Suprapubic skin (tissue), 4 donors: ENCODE measurements around the gene CD36. TPM values are rescaled to one million over a fixed set of nuclear protein-coding genes. Genes with fewer than 3 reads are reported as not detected.

ENCODE experiments used
- DNase-seq, 2 donors: peaks; one replicate each; pipeline ENCODE4 v3.0.0-alpha.2; 2019; ENCODE audit warnings: low spot score in 2 of 2
- H3K27ac ChIP-seq: fragments of 200-600 bp; sonication (generic); one replicate; pipeline ENCODE4 v1.5.1; 2019
- H3K27me3 ChIP-seq: fragments of 200-600 bp; sonication (generic); one replicate; pipeline ENCODE4 v1.5.1; 2019
- H3K36me3 ChIP-seq: fragments of 200-600 bp; sonication (generic); one replicate; pipeline ENCODE4 v1.5.1; 2019
- H3K4me1 ChIP-seq: fragments of 200-600 bp; sonication (generic); one replicate; pipeline ENCODE4 v1.5.1; 2019
- H3K4me3 ChIP-seq: fragments of 200-600 bp; sonication (generic); one replicate; pipeline ENCODE4 v1.5.1; 2019; ENCODE audit warnings: mild to moderate bottlenecking
- H3K9me3 ChIP-seq: fragments of 200-600 bp; sonication (generic); one replicate; pipeline ENCODE4 v1.5.1; 2019
- EP300 ChIP-seq: sonication (generic); formaldehyde crosslinking; IDR thresholded peaks from one replicate; pipeline ENCODE4 v1.6.1; 2017; ENCODE audit warnings: antibody characterized with exemption
- POLR2A ChIP-seq, 2 donors: fragments of 450-650 bp; IDR thresholded peaks; one replicate each; pipeline ENCODE4 v1.6.1; 2017; ENCODE audit warnings: antibody characterized with exemption in 2 of 2, mild to moderate bottlenecking in 2 of 2, moderate library complexity in 2 of 2
- POLR2AphosphoS5 ChIP-seq, 3 donors: sonication (generic); formaldehyde crosslinking; IDR thresholded peaks; one replicate each; pipeline ENCODE4 v1.6.1; 2017; ENCODE audit warnings: antibody characterized with exemption in 3 of 3
- WGBS: methylation state at CpG from one replicate; pipeline ENCODE4 v1.1.5; 2018; 5-methylcytosine and 5-hydroxymethylcytosine counted together
- total RNA-seq, 4 donors: library from RNA; depleted of rRNA; stranded (reverse); fragments of >200 nt; gene quantifications; one replicate each; pipeline ENCODE4 v1.1.0, GENCODE V29; 2016
- TF ChIP-seq, protein P1 (sequence below), 2 donors: fragments of 200-600 bp in 1 of 2; fragments of 450-650 bp in 1 of 2; sonication (generic) in 1 of 2; IDR thresholded peaks; one replicate each; pipeline ENCODE4 v1.5.1; 2016 to 2019; ENCODE audit warnings: antibody characterized with exemption in 2 of 2, mild to moderate bottlenecking in 1 of 2, moderate library complexity in 1 of 2

The CD36 gene
- total RNA-seq, 4 donors from 2014 or later, result 47.9 to 154 (median 76.6) TPM

DNA sequence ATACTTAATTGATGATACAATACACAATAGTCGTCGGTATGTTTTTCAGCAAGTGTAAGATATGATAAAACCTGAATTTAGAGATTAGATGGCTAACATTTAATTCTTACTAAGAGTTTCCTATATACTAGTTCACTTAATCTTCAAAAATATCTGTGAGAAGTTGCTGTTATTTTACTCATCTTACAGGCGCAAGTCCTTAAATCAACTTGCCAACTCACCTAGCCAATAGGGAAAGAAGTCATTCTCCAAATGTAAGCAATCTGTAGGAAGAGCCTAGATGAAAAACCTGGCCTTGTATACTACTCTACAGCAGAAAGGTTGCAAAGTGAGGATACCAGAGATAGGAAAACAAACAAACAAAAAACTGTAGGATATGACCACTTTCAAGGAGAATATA, 10.6 kb downstream of the CD36 start:
- H3K27ac ChIP-seq, result no peak overlapping the region
- H3K27me3 ChIP-seq, result no peaks in the 10 kb centered on the region
- peaks cover 13% of the 10 kb centered on the region for H3K4me1 ChIP-seq
- TF ChIP-seq POLR2AphosphoS5 (IDR thresholded peaks at IDR 0.05), result no peak
- TF ChIP-seq EP300, result no peak
- no peak for TF ChIP-seq POLR2A (IDR thresholded peaks at IDR 0.05)
- TF ChIP-seq, protein P1, sequence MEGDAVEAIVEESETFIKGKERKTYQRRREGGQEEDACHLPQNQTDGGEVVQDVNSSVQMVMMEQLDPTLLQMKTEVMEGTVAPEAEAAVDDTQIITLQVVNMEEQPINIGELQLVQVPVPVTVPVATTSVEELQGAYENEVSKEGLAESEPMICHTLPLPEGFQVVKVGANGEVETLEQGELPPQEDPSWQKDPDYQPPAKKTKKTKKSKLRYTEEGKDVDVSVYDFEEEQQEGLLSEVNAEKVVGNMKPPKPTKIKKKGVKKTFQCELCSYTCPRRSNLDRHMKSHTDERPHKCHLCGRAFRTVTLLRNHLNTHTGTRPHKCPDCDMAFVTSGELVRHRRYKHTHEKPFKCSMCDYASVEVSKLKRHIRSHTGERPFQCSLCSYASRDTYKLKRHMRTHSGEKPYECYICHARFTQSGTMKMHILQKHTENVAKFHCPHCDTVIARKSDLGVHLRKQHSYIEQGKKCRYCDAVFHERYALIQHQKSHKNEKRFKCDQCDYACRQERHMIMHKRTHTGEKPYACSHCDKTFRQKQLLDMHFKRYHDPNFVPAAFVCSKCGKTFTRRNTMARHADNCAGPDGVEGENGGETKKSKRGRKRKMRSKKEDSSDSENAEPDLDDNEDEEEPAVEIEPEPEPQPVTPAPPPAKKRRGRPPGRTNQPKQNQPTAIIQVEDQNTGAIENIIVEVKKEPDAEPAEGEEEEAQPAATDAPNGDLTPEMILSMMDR (IDR thresholded peaks at IDR 0.05), result no peak
- H3K36me3 ChIP-seq, result no peaks in the 10 kb centered on the region
- DNase-seq, result no peak
- no peaks in the 10 kb centered on the region for H3K9me3 ChIP-seq
- WGBS, result 93% methylated on average over 3 of the region's 3 CpGs
- no peak overlapping the region for H3K4me3 ChIP-seq

DNA sequence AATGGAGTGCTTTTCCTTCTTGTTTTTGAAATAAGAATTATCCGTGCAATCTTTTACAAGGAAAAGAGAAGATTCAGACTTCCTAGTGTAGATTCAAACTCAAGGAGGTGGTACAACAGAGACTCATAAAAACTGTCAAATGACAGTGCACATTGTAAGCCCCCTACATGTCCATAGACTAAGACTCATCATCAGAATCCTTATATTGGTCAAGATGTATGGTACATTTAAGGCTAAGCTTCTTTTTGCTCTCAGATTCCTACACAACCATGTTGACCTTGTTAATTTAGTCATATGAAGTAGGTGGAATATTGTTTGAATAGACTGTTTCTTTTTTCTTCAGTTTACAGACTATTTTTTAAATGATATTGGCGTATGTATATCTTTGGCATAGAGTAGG, 11.6 kb downstream of the CD36 start:
- TF ChIP-seq EP300 (no peak), POLR2AphosphoS5 (IDR thresholded peaks at IDR 0.05) (no peak), POLR2A (IDR thresholded peaks at IDR 0.05) (no peak)
- TF ChIP-seq, protein P1 (IDR thresholded peaks at IDR 0.05), result no peak
- no peak overlapping the region for H3K4me3 ChIP-seq
- H3K27ac ChIP-seq, result no peak overlapping the region
- no peaks in the 10 kb centered on the region for H3K9me3 ChIP-seq
- H3K36me3 ChIP-seq, result no peaks in the 10 kb centered on the region
- DNase-seq, result no peak
- WGBS, result 46% methylated on average over 2 of the region's 2 CpGs
- H3K4me1 ChIP-seq, result peaks cover 11% of the 10 kb centered on the region
- no peaks in the 10 kb centered on the region for H3K27me3 ChIP-seq

DNA sequence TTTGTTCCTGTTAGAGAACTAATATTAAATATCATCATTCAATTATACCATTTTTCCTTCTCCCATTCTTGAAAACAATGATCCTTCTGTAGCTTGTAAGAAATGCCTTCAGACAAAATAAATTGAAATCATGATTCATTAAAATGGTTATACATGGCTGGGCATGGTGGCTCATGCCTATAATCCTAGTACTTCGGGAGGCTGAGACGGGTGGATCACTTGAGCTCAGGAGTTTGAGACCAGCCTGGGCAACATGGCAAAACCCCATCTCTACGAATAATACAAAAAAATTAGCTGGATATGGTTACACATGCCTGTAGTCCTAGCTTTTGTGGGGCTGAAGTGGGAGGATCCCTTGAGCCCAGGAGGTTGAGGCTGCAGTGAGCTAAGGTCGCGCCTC, 13.0 kb downstream of the CD36 start:
- TF ChIP-seq POLR2AphosphoS5 (IDR thresholded peaks at IDR 0.05) (no peak), EP300 (no peak), POLR2A (IDR thresholded peaks at IDR 0.05) (no peak)
- TF ChIP-seq, protein P1 (IDR thresholded peaks at IDR 0.05), result no peak
- Histone ChIP-seq H3K27ac (no peak overlapping the region), H3K4me1 (peaks cover 8% of the 10 kb centered on the region), H3K9me3 (no peaks in the 10 kb centered on the region), H3K36me3 (no peaks in the 10 kb centered on the region), H3K27me3 (no peaks in the 10 kb centered on the region), H3K4me3 (no peak overlapping the region)
- no peak for DNase-seq
- 89% methylated on average over 5 of the region's 5 CpGs for WGBS

DNA sequence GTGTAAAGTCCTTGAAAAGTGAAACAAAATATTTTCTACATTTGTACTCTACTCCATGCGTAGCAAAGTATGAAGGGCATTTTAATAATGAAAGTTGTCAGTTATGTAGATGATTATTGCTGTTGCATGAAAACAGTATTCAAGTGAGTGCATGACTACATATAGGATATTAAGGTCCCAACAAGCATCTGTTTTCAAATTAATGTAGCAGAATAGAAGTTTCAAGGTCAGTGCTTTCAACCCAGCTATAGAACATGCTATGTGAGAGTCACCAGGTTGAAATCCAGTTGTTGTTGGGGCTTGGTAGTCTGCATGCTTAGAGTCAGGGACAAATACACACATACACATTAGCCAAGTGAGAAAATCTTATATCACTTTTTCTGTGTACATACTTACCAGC, 14.8 kb downstream of the CD36 start:
- Histone ChIP-seq H3K9me3 (no peaks in the 10 kb centered on the region), H3K4me1 (peaks cover 1% of the 10 kb centered on the region), H3K27me3 (no peaks in the 10 kb centered on the region), H3K4me3 (no peak overlapping the region), H3K27ac (no peak overlapping the region), H3K36me3 (no peaks in the 10 kb centered on the region)
- no peak for TF ChIP-seq POLR2A (IDR thresholded peaks at IDR 0.05)
- TF ChIP-seq, protein P1 (IDR thresholded peaks at IDR 0.05), result no peak
- no peak for TF ChIP-seq EP300
- TF ChIP-seq POLR2AphosphoS5 (IDR thresholded peaks at IDR 0.05), result no peak
- WGBS, result 96% methylated on average over 1 of the region's 1 CpG
- DNase-seq, result no peak

DNA sequence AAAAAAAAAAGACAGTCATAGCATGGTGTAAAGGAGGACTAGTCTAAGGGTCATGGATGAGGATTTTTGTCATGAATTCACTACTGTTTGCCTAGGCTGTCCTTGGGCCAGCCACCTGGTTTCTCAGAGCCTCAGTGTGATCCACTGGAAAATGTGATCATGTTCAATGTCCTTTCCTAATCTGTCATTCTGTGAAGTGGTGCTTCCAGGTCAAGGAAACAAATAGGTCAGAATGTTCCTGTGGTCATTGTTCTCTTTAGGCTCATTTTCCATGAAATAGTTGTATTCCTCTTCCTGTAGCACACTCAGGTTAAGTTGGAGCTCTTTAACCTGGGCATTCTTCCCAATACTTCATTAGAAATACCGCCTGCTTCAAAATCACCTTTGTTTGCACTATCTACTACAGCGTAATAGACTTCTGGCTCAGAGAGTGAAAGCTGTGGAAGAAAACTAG, 16.5 kb downstream of the CD36 start:
- H3K36me3 ChIP-seq, result no peaks in the 10 kb centered on the region
- H3K4me1 ChIP-seq, result peaks cover 10% of the 10 kb centered on the region
- no peak for TF ChIP-seq POLR2AphosphoS5 (IDR thresholded peaks at IDR 0.05)
- TF ChIP-seq EP300, result no peak
- TF ChIP-seq, protein P1 (IDR thresholded peaks at IDR 0.05), result no peak
- no peak for TF ChIP-seq POLR2A (IDR thresholded peaks at IDR 0.05)
- H3K27ac ChIP-seq, result no peak overlapping the region
- 50% methylated on average over 2 of the region's 2 CpGs for WGBS
- H3K9me3 ChIP-seq, result no peaks in the 10 kb centered on the region
- no peaks in the 10 kb centered on the region for H3K27me3 ChIP-seq
- H3K4me3 ChIP-seq, result no peak overlapping the region
- DNase-seq, result no peak
